Activated CD8-positive, alpha-beta memory T cell treated with anti-CD3 and anti-CD28 coated beads, Interleukin-2, amount 50 U/mL, for 24 hours (primary cell): Measurements from ENCODE around the gene VPS33A.
"Not testable (repeated sequence)": the region's sequence is repeated elsewhere in the genome, so short reads cannot be mapped to it uniquely, and the experiment has no call there.

Source experiments
- DNase-seq: peaks from one replicate; pipeline ENCODE4 v3.0.0-alpha.2; 2020; ENCODE audit errors: extremely low read depth

The VPS33A gene

DNA sequence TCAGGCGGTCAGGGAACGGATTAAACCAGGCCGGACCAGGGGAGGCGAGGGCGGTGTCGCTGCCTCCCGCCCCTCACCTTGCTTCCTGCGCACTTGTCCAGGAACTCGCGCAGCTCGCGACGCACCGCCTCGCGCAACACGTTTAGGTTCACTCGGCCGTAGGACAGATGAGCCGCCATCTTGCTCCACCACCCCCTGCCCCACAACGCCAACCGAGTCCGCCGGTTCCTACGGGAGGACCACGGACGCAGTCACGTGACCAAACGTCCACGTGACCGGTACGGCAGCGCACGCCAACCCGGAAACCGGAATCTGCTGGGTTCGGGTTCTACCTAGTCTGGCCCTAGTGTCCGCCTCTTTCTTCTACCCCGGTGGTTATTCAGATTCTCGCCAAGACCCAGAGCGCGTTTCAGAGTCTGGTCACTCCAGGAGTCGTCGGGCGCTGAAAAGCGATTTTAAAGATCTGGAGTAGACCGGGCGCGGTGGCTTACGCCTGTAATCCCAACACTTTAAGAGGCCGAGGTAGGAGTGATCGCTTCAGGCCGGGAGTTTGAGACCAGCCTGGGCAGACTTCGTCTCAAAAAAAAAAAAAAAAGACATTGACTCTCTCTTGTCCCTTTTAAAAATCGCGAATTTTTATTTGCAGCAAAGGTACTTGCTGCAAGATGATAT lies at the start of gene VPS33A:
TSS of gene VPS33A (minus strand) at position 265 of the 672 bp plus-strand sequence. CDS start at position 179, 86 bp downstream.
- peak; percentile 86 for DNase-seq

DNA sequence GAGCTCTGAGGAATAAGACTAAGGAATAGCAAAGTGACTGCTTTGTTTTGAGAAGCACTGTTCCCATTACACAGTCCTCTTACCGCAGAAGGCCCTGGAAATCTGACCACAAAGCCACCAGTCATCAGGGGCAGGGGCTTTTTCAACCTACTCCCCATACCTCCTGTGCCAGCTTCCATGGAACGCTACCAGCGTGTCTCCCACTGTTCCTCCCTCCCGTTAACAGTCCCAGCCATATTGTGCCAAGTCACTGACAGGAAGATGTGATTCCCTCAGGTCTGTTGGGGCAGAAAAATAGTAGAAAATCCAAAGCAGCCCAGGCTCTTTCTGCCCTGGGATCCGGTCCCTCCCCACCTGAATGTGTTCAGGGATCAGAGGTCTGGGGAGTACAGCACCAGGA lies 46.6 kb upstream of the VPS33A start:
- no peak for DNase-seq

- no peak for DNase-seq
Measured at GRCh38 chr12:122311696-122312095, 45.4 kb upstream of the VPS33A start.

GRCh38 chr12:122310626-122311333 lies 44.5 kb upstream of the VPS33A start:
- no peak for DNase-seq

- DNase-seq, result no peak
Measured at GRCh38 chr12:122309564-122310121, 43.3 kb upstream of the VPS33A start.

- DNase-seq, result no peak
Measured at GRCh38 chr12:122308811-122309210, 42.5 kb upstream of the VPS33A start.

- no peak for DNase-seq
Measured at GRCh38 chr12:122306407-122306806, 40.1 kb upstream of the VPS33A start.

GRCh38 chr12:122304924-122305323 lies 38.6 kb upstream of the VPS33A start:
- no peak for DNase-seq

DNA sequence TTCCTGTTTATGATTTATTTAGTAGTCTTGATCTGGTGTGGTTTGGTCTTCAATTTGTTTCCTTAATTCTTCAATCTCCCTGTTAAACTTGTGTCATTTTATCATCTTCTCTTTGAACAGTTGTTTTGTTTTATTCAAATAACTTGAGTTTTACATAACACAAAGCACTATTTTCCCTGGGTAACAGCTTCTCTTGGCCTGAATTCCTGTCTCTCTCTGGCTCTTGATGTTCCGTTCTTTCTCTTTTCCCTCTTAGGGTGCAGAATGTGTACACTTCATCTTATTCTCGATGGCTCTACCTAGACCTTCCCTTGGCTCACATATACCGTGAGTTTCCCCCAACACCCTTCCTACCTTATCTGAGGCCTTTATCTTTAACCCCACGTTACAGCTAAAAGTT lies 36.8 kb upstream of the VPS33A start:
- no peak for DNase-seq

GRCh38 chr12:122298071-122298748 lies 31.9 kb upstream of the VPS33A start:
- no peak for DNase-seq

- DNase-seq, result no peak
Measured at GRCh38 chr12:122297494-122297893, 31.2 kb upstream of the VPS33A start.

DNA sequence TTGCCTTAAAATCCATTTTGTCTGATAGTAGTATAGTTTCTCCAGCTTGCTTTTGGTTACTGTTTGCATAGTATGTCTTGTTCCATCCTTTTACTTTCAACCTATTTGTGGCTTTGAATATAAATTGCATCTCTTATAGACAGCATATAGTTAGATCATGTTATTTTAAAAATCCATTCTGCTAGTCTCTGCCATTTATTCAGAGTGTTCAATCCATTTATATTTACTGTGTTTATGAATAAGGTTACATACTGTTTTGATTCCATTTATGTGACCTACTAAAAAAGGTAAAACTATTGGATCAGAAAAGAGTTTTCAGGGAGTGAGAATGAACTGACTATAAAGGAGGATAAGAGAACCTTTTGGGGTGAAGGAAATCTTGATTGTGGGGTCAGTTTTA lies 29.6 kb upstream of the VPS33A start:
- no peak for DNase-seq

GRCh38 chr12:122293081-122293480 lies 26.8 kb upstream of the VPS33A start:
- no peak for DNase-seq

DNA sequence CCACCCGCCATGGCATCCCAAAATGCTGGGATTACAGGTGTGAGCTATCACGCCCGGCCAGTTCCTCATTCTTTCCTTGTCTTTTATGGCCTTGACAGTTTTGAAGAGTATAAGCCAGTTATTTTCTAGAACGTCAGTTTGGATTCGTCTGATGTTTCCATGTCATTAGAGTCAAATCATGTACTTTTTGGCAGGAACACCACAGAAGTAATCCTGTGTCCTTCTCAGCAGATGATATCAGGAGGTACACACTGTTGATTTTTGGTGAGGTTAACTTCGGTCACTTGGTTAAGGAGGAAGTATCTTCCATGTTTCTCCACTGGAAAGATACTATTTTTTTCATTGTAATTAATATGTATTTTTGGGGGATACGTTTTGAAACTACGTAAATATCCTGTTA lies 25.1 kb upstream of the VPS33A start:
- DNase-seq, result no peak

- no peak for DNase-seq
Measured at GRCh38 chr12:122283680-122284079, 17.4 kb upstream of the VPS33A start.

DNA sequence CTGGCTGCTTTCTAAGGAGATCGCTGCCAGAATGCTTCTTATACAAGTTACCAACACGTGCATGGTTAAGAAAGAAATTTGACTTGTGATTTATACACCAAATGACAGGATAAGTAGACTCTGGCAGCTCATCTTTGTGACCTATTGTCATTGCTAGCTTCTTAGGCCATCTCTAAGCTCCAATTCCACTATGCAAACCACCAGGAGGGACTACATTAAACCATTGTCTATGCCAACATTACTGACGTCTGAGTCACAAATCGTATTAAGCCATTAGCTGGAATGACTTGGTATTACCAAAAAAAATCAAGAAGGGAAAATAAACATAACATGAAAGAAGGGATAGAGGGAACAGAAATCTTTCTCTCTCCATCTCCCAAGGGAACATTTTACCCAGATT lies 15.8 kb upstream of the VPS33A start:
- no peak for DNase-seq

DNA sequence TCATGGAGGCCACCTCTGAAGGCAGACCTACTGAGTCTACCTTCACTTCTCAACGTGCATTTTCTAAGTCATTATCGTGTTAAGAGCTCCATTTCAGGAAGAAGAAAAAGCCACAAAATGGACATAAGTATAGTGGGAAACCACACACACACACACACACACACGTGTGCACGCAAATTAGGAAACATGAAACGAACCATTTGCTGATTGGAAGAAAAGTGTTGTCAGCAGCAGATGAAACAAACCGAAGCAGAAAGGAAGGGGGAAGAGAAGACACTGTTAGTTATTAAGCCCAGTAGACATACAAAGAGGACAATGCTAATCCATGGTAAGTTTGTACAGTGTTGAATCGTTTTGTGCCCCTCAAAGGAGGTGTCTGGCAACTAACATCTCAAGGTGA lies 9.9 kb upstream of the VPS33A start:
- no peak for DNase-seq

DNA sequence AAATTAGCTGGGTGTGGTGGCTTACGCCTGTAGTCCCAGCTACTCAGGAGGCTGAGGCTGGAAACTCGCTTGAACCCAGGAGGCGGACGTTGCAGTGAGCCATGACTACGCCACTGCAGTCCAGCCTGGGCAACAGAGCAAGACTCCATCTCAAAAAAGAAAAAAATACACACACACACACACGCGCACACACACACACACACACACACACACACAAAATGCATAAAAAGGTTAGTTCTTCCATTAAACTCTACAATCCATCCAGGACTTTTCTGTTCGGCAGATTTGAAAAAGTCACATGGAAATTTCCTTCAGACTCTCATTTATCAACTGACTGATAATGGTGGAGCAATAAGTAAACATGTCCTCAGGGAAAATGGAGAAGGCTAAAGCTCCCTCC lies 9.2 kb upstream of the VPS33A start:
- DNase-seq, result no peak

DNA sequence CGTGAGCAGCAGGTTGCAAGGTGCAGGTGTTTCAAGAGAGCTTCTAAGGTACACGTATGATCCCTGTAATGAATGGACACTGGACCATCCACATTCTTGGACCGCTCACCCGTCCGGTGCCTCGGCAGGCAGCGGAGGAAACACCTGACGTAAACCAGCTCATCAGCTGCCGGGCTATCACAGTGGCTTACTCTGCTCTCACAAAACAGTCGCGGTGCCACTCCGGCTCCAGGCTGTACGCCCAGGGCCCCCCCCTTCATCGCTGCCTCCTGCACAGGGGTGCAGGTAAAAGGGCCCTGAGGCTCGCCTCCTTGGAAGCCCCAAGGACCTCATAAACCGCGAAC lies 436 bp downstream of the VPS33A start:
- DNase-seq, result no peak

DNA sequence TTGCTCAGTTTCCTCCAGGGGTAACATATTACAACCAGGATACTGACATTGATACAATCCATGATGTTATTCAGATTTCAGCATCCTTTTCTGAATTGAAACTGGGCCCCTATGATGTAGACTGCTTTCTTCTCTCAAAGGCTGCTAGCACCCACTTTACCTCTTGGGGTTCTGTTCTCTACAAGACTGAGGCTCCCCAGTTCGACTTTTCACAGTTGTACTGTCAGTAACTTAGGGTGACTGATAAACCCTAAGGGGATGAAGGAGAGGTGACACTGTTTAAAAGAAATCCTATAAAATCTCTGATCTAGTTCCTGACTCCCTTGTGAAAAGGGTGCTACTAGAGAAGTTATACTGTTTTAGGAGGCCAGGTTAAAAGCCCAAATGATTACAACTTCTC lies 818 bp downstream of the VPS33A start:
- no peak for DNase-seq

DNA sequence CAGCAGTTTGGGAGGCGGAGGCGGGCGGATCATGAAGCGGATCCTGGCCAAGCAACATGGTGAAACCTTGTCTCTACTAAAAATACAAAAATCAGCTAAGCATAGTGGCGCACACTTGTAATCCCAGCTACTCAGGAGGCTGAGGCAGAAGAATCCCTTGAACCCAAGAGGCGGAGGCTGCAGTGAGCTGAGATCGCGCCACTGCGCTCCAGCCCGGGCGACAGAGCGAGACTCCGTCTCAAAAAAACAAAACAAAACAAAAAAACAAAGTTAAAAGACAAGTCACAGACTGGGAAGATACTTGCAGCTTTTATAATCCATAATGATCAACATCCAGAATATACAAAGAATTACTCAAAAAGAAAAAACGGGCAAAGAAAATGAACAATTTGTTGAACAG lies 5.6 kb downstream of the VPS33A start:
- not testable (repeated sequence) for DNase-seq

DNA sequence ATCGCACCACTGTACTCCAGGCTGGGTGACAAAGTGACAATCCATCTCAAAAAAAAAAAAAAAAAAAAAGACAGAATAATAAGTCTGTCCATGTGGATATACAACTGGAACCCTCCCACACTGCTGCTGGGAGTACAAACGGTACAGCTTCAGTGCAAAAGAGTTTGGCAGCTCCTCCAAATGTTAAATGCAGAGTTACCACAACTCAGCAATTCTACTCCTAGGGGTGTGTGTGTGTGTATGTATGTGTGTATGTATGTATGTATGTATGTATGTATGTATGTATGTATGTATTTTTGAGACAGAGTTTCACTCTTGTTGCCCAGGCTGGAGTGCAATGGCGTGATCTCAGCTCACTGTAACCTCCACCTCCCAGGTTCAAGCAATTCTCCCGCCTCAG lies 7.4 kb downstream of the VPS33A start:
- DNase-seq, result not testable (repeated sequence)

GRCh38 chr12:122258462-122258861 lies 7.8 kb downstream of the VPS33A start:
- not testable (repeated sequence) for DNase-seq
